Upper lobe of right lung (tissue), 1 donor: ENCODE measurements around the gene CRP. TPM values are rescaled to one million over a fixed set of nuclear protein-coding genes. Genes with fewer than 3 reads are reported as not detected.

Experiments
- ATAC-seq: fragments of 200-7000 bp; cut with Tn5 transposase; one replicate; pipeline ENCODE4 v1.9.1; 2020; ENCODE audit warnings: mild to moderate bottlenecking, moderate library complexity
- DNase-seq: peaks from one replicate; pipeline ENCODE4 v3.0.0-alpha.2; 2020
- H3K27ac ChIP-seq: fragments of 200-600 bp; one replicate; pipeline ENCODE4 v1.8.0; 2022
- H3K27me3 ChIP-seq: fragments of 200-600 bp; one replicate; pipeline ENCODE4 v1.8.0; 2022; ENCODE audit warnings: mild to moderate bottlenecking
- H3K36me3 ChIP-seq: fragments of 200-600 bp; one replicate; pipeline ENCODE4 v1.8.0; 2022
- H3K4me1 ChIP-seq: fragments of 200-600 bp; one replicate; pipeline ENCODE4 v1.8.0; 2022
- H3K4me3 ChIP-seq: fragments of 200-600 bp; one replicate; pipeline ENCODE4 v1.8.0; 2022; ENCODE audit warnings: mild to moderate bottlenecking
- H3K9me3 ChIP-seq: fragments of 200-600 bp; one replicate; pipeline ENCODE4 v1.8.0; 2022
- CTCF ChIP-seq: fragments of 200-600 bp; IDR thresholded peaks from one replicate; pipeline ENCODE4 v1.8.0; 2022; ENCODE audit warnings: antibody characterized with exemption
- intact Hi-C: fragments of 100-400 bp; cut with DNase I; formaldehyde crosslinking; loops from one replicate; pipeline ENCODE4 v1.11.0; 2022
- total RNA-seq: library from RNA; stranded (reverse); fragmentation: NEBNext Ultra II Directional; extraction: Animal tissue kit (Norgen Biotek cat#: 25700); gene quantifications from one replicate; pipeline ENCODE4 v1.2.1, GENCODE V29; 2021
- donor health status: DM: no; HTN: yes; CAD: no; lungs with severe emphysema.

CRP gene
- total RNA-seq, 1 donor from 2014 or later, result 0.26 TPM

GRCh38 chr1:159669338-159669737 is 45.1 kb downstream of the CRP start:
- ATAC-seq, result no peak
- intact Hi-C loops, result no loop called here
- TF ChIP-seq CTCF, result no peak

GRCh38 chr1:159668739-159669138 is 45.6 kb downstream of the CRP start:
- Histone ChIP-seq H3K4me3 (no peak overlapping the region), H3K27ac (no peak overlapping the region), H3K36me3 (no peaks in the 10 kb centered on the region), H3K4me1 (no peaks in the 10 kb centered on the region), H3K27me3 (no peaks in the 10 kb centered on the region), H3K9me3 (no peaks in the 10 kb centered on the region)
- intact Hi-C loops, result no loop called here
- DNase-seq, result no peak
- no peak for TF ChIP-seq CTCF
- ATAC-seq, result no peak

More at GRCh38 chr1:159669338-159669737, 45.1 kb downstream of the CRP start:
- Histone ChIP-seq H3K4me3 (no peak overlapping the region), H3K36me3 (no peaks in the 10 kb centered on the region), H3K9me3 (no peaks in the 10 kb centered on the region), H3K27me3 (no peaks in the 10 kb centered on the region), H3K27ac (no peak overlapping the region), H3K4me1 (no peaks in the 10 kb centered on the region)
- no peak for DNase-seq

- TF ChIP-seq CTCF, result no peak
- H3K36me3 ChIP-seq, result no peaks in the 10 kb centered on the region
- H3K27me3 ChIP-seq, result no peaks in the 10 kb centered on the region
- DNase-seq, result no peak
- H3K4me1 ChIP-seq, result no peaks in the 10 kb centered on the region
- H3K9me3 ChIP-seq, result no peaks in the 10 kb centered on the region
- no peak overlapping the region for H3K27ac ChIP-seq
- peak; percentile 66 for ATAC-seq
- intact Hi-C loops, result no loop called here
- H3K4me3 ChIP-seq, result no peak overlapping the region
These were observed 50.1 kb downstream of the CRP start for GRCh38 chr1:159664247-159664646.

GRCh38 chr1:159663552-159663951 is 50.8 kb downstream of the CRP start:
- DNase-seq, result no peak
- H3K4me1 ChIP-seq, result no peaks in the 10 kb centered on the region
- no peak overlapping the region for H3K27ac ChIP-seq
- no peak for TF ChIP-seq CTCF
- no peaks in the 10 kb centered on the region for H3K9me3 ChIP-seq
- ATAC-seq, result no peak
- intact Hi-C loops, result no loop called here
- no peaks in the 10 kb centered on the region for H3K27me3 ChIP-seq
- no peaks in the 10 kb centered on the region for H3K36me3 ChIP-seq
- H3K4me3 ChIP-seq, result no peak overlapping the region

Other genes starting within 250 kb of the CRP start
- gene OR10J5, start 178.6 kb downstream of the CRP start, total RNA-seq, result not detected
- gene APCS, start 126.8 kb downstream of the CRP start, total RNA-seq, result not detected
- 71.1 TPM for gene DUSP23, start 66.4 kb upstream of the CRP start, total RNA-seq
- 3.2 TPM for gene FCRL6, start 87.8 kb upstream of the CRP start, total RNA-seq
- 34.6 TPM for gene SLAMF8, start 112.3 kb upstream of the CRP start, total RNA-seq
- gene VSIG8, start 148.1 kb upstream of the CRP start, total RNA-seq, result not detected
- gene CFAP45, start 185.6 kb upstream of the CRP start, total RNA-seq, result 1.9 TPM
- 435 TPM for gene TAGLN2, start 210.9 kb upstream of the CRP start, total RNA-seq
- 2.2 TPM for gene IGSF9, start 231.0 kb upstream of the CRP start, total RNA-seq
- not detected for gene SLAMF9, start 239.6 kb upstream of the CRP start, total RNA-seq